A673 (cell line): ENCODE data around the gene PLIN4. TPM values are rescaled to one million over a fixed set of nuclear protein-coding genes. Genes with fewer than 3 reads are reported as not detected.

Source experiments
- BruUV-seq: library from RNA; stranded (reverse); fragments of 400-500 nt; replicated peaks from 2 replicates; lab custom pipeline; 2021; lab: Mats Ljungman, UMichigan
- CTCF ChIA-PET: fragments of 300-600 bp; sonication (Branson Sonifier 250); formaldehyde crosslinking; loops from one replicate; lab custom pipeline; 2022; ENCODE audit warnings: antibody characterized with exemption; lab: Charles Lee
- POLR2A ChIA-PET: fragments of 300-600 bp; sonication (Branson Sonifier 250); formaldehyde crosslinking; loops from one replicate; lab custom pipeline; 2022; ENCODE audit warnings: antibody characterized with exemption; ENCODE audit not compliant: low non-redundant PET; lab: Charles Lee
- DNase-seq: peaks from one replicate; pipeline ENCODE4 v3.0.0-alpha.2; 2015; ENCODE audit warnings: low spot score
- H3K27ac ChIP-seq: fragments of 200-600 bp; sonication (generic); 2 replicates; pipeline ENCODE4 v1.5.1; 2016; ENCODE audit warnings: mixed run types, low read depth, mild to moderate bottlenecking, mixed read lengths, antibody characterized with exemption, low read length; ENCODE audit not compliant: poor library complexity, severe bottlenecking
- H3K27me3 ChIP-seq: fragments of 200-600 bp; sonication (generic); replicated peaks from 2 replicates; pipeline ENCODE4 v1.6.1; 2017; ENCODE audit warnings: mixed run types, low read depth, mild to moderate bottlenecking, mixed read lengths, antibody characterized with exemption, low read length; ENCODE audit not compliant: insufficient read depth, poor library complexity
- H3K36me3 ChIP-seq: fragments of 200-600 bp; sonication (generic); 2 replicates; pipeline ENCODE4 v1.6.1; 2016; ENCODE audit warnings: mixed run types, mild to moderate bottlenecking, mixed read lengths, antibody characterized with exemption, low read length; ENCODE audit not compliant: insufficient read depth, poor library complexity, severe bottlenecking
- H3K4me1 ChIP-seq: fragments of 200-600 bp; sonication (generic); 2 replicates; pipeline ENCODE4 v1.6.1; 2017; ENCODE audit warnings: mixed run types, mild to moderate bottlenecking, mixed read lengths, antibody characterized with exemption, low read length; ENCODE audit not compliant: insufficient read depth, poor library complexity, severe bottlenecking
- H3K4me3 ChIP-seq: fragments of 200-600 bp; sonication (generic); 2 replicates; pipeline ENCODE4 v1.5.1; 2016; ENCODE audit warnings: low read depth, mixed run types, mild to moderate bottlenecking, mixed read lengths, low read length; ENCODE audit not compliant: poor library complexity, severe bottlenecking
- H3K9me3 ChIP-seq: fragments of 200-600 bp; sonication (generic); 2 replicates; pipeline ENCODE4 v1.6.1; 2016; ENCODE audit warnings: mixed run types, low read depth, mild to moderate bottlenecking, mixed read lengths, antibody characterized with exemption, low read length; ENCODE audit not compliant: poor library complexity, severe bottlenecking
- EZH2 ChIP-seq: fragments of 200-600 bp; sonication (generic); IDR thresholded peaks from 2 replicates; pipeline ENCODE4 v1.6.1; 2017; ENCODE audit warnings: borderline replicate concordance, low read depth, mild to moderate bottlenecking, mixed read lengths, antibody characterized with exemption, low read length; ENCODE audit not compliant: poor library complexity, severe bottlenecking
- intact Hi-C: fragments of 100-400 bp; cut with micrococcal nuclease; formaldehyde crosslinking; loops from one replicate; pipeline ENCODE4 v1.10.0; 2022; ENCODE audit not compliant: unreplicated experiment
- total RNA-seq: library from RNA; stranded (reverse); gene quantifications from 2 replicates; pipeline ENCODE4 v1.2.3, GENCODE V29; 2021
- TF ChIP-seq, protein P1 (sequence below): fragments of 300-800, 200-600 bp; sonication (generic); conservative IDR thresholded peaks from 2 replicates; pipeline ENCODE4 v1.5.1; 2017; ENCODE audit warnings: low read depth, mild to moderate bottlenecking, antibody characterized with exemption, low read length, moderate library complexity, mixed read lengths

PLIN4 gene
- total RNA-seq, 1 experiment from 2014 or later, result 1.0 TPM

DNA sequence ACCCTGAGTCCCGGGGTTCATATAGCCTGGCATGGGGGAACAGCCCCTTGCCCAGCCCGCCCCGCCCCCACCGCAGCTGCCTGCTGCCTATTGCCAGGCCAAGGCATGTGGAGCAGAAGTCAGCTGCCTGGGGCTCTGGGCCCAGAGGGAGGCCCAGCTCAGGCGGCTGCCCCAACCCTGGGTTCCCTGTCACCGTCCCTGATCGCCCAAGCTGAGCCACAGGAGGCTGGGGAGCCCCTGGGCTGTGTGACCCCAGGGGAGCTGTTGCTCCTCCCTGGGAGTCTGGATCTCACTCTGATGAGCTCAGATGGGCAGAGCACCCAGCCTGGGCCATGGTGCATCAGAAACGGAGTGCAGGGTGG lies 1.4 kb downstream of the PLIN4 start:
- Histone ChIP-seq H3K9me3 (no peaks in the 10 kb centered on the region), H3K27me3 (no peaks in the 10 kb centered on the region), H3K4me3 (no peak overlapping the region), H3K4me1 (no peaks in the 10 kb centered on the region), H3K36me3 (no peaks in the 10 kb centered on the region), H3K27ac (no peak overlapping the region)
- TF ChIP-seq, protein P1, sequence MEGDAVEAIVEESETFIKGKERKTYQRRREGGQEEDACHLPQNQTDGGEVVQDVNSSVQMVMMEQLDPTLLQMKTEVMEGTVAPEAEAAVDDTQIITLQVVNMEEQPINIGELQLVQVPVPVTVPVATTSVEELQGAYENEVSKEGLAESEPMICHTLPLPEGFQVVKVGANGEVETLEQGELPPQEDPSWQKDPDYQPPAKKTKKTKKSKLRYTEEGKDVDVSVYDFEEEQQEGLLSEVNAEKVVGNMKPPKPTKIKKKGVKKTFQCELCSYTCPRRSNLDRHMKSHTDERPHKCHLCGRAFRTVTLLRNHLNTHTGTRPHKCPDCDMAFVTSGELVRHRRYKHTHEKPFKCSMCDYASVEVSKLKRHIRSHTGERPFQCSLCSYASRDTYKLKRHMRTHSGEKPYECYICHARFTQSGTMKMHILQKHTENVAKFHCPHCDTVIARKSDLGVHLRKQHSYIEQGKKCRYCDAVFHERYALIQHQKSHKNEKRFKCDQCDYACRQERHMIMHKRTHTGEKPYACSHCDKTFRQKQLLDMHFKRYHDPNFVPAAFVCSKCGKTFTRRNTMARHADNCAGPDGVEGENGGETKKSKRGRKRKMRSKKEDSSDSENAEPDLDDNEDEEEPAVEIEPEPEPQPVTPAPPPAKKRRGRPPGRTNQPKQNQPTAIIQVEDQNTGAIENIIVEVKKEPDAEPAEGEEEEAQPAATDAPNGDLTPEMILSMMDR, result no peak
- TF ChIP-seq EZH2, result no peak
- ChIA-PET POLR2A (no interaction called here), CTCF (interaction anchor here (0.5 to 0.6 kb wide), 2 partner anchors 61 to 81 kb away, joined by 3 to 7 read pairs; no protein-coding TSS in a partner anchor)
- intact Hi-C loops, result no loop called here
- BruUV-seq, result no TSS peak
- no peak for DNase-seq

DNA sequence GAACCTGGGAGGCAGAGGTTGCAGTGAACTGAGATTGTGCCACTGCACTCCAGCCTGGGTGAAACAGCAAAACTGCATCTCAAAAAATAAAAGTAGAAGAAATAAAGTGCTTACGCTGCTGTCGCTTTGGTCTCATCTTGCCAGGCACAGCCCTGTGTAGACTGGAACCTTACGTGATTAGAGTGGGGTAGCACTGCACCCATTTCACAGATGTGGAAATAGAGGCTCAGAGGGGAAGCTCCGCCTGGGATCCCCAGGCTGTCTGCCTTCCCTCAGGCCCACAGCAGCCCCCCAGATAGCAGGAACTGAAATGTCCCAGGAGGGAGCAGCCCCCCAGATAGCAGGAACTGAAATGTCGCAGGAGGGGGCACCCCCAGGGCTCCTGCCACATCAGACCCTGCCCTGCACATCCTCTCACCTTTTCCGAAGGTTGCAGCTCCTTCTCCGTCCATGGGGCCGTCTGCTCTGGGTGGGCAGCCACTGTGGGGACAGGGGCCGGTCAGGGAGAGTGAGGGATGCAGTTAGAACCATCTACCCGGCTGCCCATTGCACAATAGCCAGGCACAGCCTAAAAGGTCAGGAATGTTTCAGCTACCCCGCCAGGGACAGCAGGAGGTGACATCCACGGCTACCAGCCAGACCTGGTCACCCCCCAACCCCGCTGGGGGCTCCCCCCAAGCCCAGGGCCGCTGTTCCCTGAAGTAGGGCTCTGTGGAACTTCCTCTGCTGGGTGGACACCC lies 1.9 kb downstream of the PLIN4 start:
- no peak for DNase-seq
- H3K9me3 ChIP-seq, result no peaks in the 10 kb centered on the region
- POLR2A ChIA-PET, result no interaction called here
- CTCF ChIA-PET, result interaction anchor here (0.6 kb wide), 2 partner anchors 10 to 81 kb away, joined by 3 read pairs; no protein-coding TSS in a partner anchor
- intact Hi-C loops, result no loop called here
- no peaks in the 10 kb centered on the region for H3K36me3 ChIP-seq
- no peak overlapping the region for H3K27ac ChIP-seq
- H3K4me1 ChIP-seq, result no peaks in the 10 kb centered on the region
- no peak for TF ChIP-seq EZH2
- TF ChIP-seq, protein P1, result no peak
- BruUV-seq, result no TSS peak
- no peaks in the 10 kb centered on the region for H3K27me3 ChIP-seq
- H3K4me3 ChIP-seq, result no peak overlapping the region

GRCh38 chr19:4515732-4516131 lies 2.6 kb downstream of the PLIN4 start:
- no peaks in the 10 kb centered on the region for H3K27me3 ChIP-seq
- DNase-seq, result no peak
- H3K9me3 ChIP-seq, result no peaks in the 10 kb centered on the region
- ChIA-PET CTCF (interaction anchor here (0.6 to 0.7 kb wide), 2 partner anchors 9 to 10 kb away, joined by 3 read pairs; no protein-coding TSS in a partner anchor), POLR2A (no interaction called here)
- H3K4me3 ChIP-seq, result no peak overlapping the region
- BruUV-seq, result no TSS peak
- H3K36me3 ChIP-seq, result no peaks in the 10 kb centered on the region
- H3K4me1 ChIP-seq, result no peaks in the 10 kb centered on the region
- no peak overlapping the region for H3K27ac ChIP-seq
- intact Hi-C loops, result no loop called here
- TF ChIP-seq EZH2, result no peak
- TF ChIP-seq, protein P1, result no peak
